PC-9 (cell line): ENCODE measurements around the gene C19orf67.

ENCODE experiments used
- EZH2 ChIP-seq: fragments of 200-600 bp; sonication (generic); IDR thresholded peaks from 2 replicates; pipeline ENCODE4 v1.8.0; 2017; ENCODE audit warnings: antibody characterized with exemption, low read depth
- TF ChIP-seq, protein P1 (sequence below): fragments of 200-600 bp; sonication (generic); conservative IDR thresholded peaks from 2 replicates; pipeline ENCODE4 v1.6.1; 2017; ENCODE audit warnings: mixed run types, antibody characterized with exemption, mild to moderate bottlenecking, moderate library complexity

- TF ChIP-seq, protein P1, sequence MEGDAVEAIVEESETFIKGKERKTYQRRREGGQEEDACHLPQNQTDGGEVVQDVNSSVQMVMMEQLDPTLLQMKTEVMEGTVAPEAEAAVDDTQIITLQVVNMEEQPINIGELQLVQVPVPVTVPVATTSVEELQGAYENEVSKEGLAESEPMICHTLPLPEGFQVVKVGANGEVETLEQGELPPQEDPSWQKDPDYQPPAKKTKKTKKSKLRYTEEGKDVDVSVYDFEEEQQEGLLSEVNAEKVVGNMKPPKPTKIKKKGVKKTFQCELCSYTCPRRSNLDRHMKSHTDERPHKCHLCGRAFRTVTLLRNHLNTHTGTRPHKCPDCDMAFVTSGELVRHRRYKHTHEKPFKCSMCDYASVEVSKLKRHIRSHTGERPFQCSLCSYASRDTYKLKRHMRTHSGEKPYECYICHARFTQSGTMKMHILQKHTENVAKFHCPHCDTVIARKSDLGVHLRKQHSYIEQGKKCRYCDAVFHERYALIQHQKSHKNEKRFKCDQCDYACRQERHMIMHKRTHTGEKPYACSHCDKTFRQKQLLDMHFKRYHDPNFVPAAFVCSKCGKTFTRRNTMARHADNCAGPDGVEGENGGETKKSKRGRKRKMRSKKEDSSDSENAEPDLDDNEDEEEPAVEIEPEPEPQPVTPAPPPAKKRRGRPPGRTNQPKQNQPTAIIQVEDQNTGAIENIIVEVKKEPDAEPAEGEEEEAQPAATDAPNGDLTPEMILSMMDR: no peak
- TF ChIP-seq EZH2: no peak
Measured at GRCh38 chr19:14111486-14111885, 25.9 kb upstream of the C19orf67 start.
